ENCODE data around the gene BAX. TPM values are rescaled to one million over a fixed set of nuclear protein-coding genes. Genes with fewer than 3 reads are reported as not detected.

The BAX gene
- total and polyA plus RNA-seq, 8 donors, result 47.7 to 141 (median 63.2) TPM

DNA sequence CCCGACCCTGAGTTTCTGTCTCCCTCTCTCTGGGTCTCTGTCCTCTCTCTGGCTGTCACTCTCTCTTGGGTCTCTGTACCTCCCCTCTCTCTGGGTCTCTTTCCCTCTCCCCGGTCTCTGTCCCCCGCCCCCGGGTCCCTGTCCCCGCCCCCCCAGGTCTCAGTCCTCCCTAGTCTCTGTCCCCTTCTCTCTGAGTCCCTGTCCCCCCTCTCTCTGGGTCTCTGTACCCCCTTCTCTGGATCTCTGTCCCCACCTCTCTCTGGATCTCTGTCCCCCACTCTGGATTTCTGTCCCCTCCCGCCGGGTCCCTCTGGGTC is 8.1 kb downstream of the BAX start:
- intact Hi-C loops (cut with DNase I), result no loop called here
- no peaks in the 10 kb centered on the region for H3K27me3 ChIP-seq
- peak overlapping the region; percentile 73 to 96 for H3K27ac ChIP-seq
- TF ChIP-seq, protein P1, sequence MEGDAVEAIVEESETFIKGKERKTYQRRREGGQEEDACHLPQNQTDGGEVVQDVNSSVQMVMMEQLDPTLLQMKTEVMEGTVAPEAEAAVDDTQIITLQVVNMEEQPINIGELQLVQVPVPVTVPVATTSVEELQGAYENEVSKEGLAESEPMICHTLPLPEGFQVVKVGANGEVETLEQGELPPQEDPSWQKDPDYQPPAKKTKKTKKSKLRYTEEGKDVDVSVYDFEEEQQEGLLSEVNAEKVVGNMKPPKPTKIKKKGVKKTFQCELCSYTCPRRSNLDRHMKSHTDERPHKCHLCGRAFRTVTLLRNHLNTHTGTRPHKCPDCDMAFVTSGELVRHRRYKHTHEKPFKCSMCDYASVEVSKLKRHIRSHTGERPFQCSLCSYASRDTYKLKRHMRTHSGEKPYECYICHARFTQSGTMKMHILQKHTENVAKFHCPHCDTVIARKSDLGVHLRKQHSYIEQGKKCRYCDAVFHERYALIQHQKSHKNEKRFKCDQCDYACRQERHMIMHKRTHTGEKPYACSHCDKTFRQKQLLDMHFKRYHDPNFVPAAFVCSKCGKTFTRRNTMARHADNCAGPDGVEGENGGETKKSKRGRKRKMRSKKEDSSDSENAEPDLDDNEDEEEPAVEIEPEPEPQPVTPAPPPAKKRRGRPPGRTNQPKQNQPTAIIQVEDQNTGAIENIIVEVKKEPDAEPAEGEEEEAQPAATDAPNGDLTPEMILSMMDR (IDR thresholded peaks at IDR 0.05), result no peak
- peak overlapping the region in 1 of 2 donors; percentile 92 for H3K4me3 ChIP-seq
- DNase-seq (no peak), ATAC-seq (no peak)
- peaks cover 13 to 78% of the 10 kb centered on the region in 2 donors for H3K4me1 ChIP-seq
- H3K36me3 ChIP-seq, result peaks cover 2 to 34% of the 10 kb centered on the region in 2 donors
- no peaks in the 10 kb centered on the region for H3K9me3 ChIP-seq

DNA sequence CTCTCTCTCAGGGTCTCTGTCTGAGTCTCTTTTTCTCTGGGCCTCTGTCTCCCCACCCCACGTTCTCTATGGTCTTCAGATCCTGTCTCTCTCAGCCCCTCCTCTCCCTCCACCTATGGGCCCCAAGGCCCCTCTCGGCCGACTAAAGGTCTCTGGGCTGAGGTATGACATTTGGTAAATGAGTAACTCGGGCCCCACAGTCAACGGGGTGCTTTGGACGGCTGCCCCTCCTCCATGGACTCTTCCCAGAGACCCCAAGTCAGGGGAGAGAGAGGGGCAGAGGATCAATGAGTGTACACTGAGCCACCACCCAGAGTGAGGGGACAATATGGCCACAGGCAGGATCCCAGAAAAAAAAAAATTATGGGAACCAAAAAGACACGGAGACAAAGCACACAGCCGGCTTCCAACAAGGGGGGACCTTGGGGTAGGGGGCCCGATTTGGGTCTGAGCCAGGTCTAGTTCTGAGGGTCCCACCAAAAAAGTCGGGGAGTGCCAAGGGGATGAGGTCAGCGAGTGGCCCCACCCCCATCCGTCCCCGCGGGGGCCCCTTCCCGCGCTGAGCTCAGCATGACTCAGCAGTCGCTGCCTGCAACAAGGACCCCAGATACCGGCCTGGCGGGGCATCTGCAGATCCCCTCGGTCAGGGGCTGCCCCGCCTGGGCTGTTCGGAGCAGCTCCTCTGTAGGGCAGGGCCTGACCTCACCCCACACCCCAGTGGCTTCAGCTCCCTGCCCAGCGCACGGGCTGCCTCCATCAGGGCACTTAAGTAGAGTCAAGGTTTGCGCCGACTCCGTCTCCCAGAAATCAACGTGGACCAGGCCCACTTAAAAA is 8.9 kb downstream of the BAX start:
- no peaks in the 10 kb centered on the region for H3K9me3 ChIP-seq
- H3K27me3 ChIP-seq, result no peaks in the 10 kb centered on the region
- peak overlapping the region; percentile 96 to 97 for H3K27ac ChIP-seq
- intact Hi-C loops (cut with DNase I), result no loop called here
- peaks cover 13 to 86% of the 10 kb centered on the region in 2 donors for H3K4me1 ChIP-seq
- peak overlapping the region in 1 of 2 donors; percentile 92 for H3K4me3 ChIP-seq
- peaks cover 2 to 40% of the 10 kb centered on the region in 2 donors for H3K36me3 ChIP-seq
- DNase-seq (peak; percentile 52 to 95 (median 86)), ATAC-seq (peak; percentile 15)
- TF ChIP-seq, protein P1 (IDR thresholded peaks at IDR 0.05), result no peak

- Histone ChIP-seq H3K4me3 (peak overlapping the region; percentile 90 to 92), H3K27me3 (no peaks in the 10 kb centered on the region), H3K4me1 (peaks cover 13 to 79% of the 10 kb centered on the region in 2 donors), H3K36me3 (peaks cover 2 to 46% of the 10 kb centered on the region in 2 donors), H3K27ac (peak overlapping the region; percentile 96 to 97), H3K9me3 (no peaks in the 10 kb centered on the region)
- DNase-seq (no peak), ATAC-seq (peak; percentile 1)
- intact Hi-C loops (cut with DNase I), result no loop called here
- TF ChIP-seq, protein P1 (IDR thresholded peaks at IDR 0.05), result no peak
Measured at GRCh38 chr19:48964205-48965039, 9.7 kb downstream of the BAX start.

GRCh38 chr19:48965040-48965805 is 10.5 kb downstream of the BAX start, which contains the start of gene FTL:
FTL (plus strand) TSS chr19:48965309; CDS start chr19:48965508, 199 bp downstream.
- ATAC-seq, result peak; percentile 79
- peaks cover 2 to 53% of the 10 kb centered on the region in 2 donors for H3K36me3 ChIP-seq
- intact Hi-C loops (cut with DNase I), result no loop called here
- TF ChIP-seq, protein P1 (IDR thresholded peaks at IDR 0.05), result no peak
- H3K4me3 ChIP-seq, result peak within 1 kb of the TSS; percentile 90 to 92
- H3K27me3 ChIP-seq, result no peaks in the 10 kb centered on the region
- peak within 1 kb of the TSS; percentile 96 to 97 for H3K27ac ChIP-seq
- H3K9me3 ChIP-seq, result no peaks in the 10 kb centered on the region
- peaks cover 13 to 78% of the 10 kb centered on the region in 2 donors for H3K4me1 ChIP-seq
- peak; percentile 95 to 99 (median 99) for DNase-seq
